Measurements from ENCODE around the gene GPR137. TPM values are rescaled to one million over a fixed set of nuclear protein-coding genes. Genes with fewer than 3 reads are reported as not detected.

The GPR137 gene
- total RNA-seq, 1 experiment from 2014 or later, result 32.4 TPM

GRCh38 chr11:64240435-64241240 is 45.0 kb upstream of the GPR137 start, which contains the start of gene FKBP2:
TSS of gene FKBP2 (plus strand) at chr11:64241095. CDS start at chr11:64242388, 1,293 bp downstream.
- peaks cover 16% of the 10 kb centered on the region for H3F3A ChIP-seq (ENCODE audit: low read length, unreplicated experiment)
- H3K4me1 ChIP-seq (ENCODE audit: insufficient read depth, low read length), result peaks cover 71% of the 10 kb centered on the region
- no peaks in the 10 kb centered on the region for H3K9me2 ChIP-seq (replicated peaks; ENCODE audit: low read length)
- POLR2A ChIA-PET (ENCODE audit: unreplicated experiment), result interaction anchor here (0.6 to 1.0 kb wide), 5 partner anchors 10 to 505 kb away, joined by 3 to 9 read pairs (median 4); partner anchors contain the start of gene PRDX5
- H3K36me3 ChIP-seq (ENCODE audit: low read depth, low read length), result peaks cover 14% of the 10 kb centered on the region; the same call in 1 of the 2 replicates
- H2AFZ ChIP-seq (ENCODE audit: low read length), result peak within 1 kb of the TSS; percentile 79
- peak; percentile 23 for ATAC-seq
- DNase-seq, result peak; percentile 99
- TF ChIP-seq EZH2 (IDR thresholded peaks at IDR 0.05; ENCODE audit: low read length, unreplicated experiment), result no peak
- TF ChIP-seq CTCF (conservative IDR thresholded peaks at IDR 0.05; ENCODE audit: low read depth, low read length), result no peak
- no peak; the same call in 1 of the 2 replicates for TF ChIP-seq EZH2phosphoT487 (IDR thresholded peaks at IDR 0.05; ENCODE audit: borderline replicate concordance, low read length)
- TSS peak; percentile 57 for BruUV-seq (replicated peaks)
- CTCF ChIA-PET, result interaction anchor here (0.7 to 1.1 kb wide), 4 partner anchors 12 to 60 kb away, joined by 3 to 5 read pairs (median 4); partner anchors contain the start of gene CATSPERZ
- no peaks in the 10 kb centered on the region for H3K27me3 ChIP-seq (ENCODE audit: low read length)
- peaks cover 43% of the 10 kb centered on the region for H3K79me2 ChIP-seq (ENCODE audit: low read length)
- peaks cover 8% of the 10 kb centered on the region; the same call in 1 of the 2 replicates for H4K20me1 ChIP-seq (ENCODE audit: low read length)
- H3K27ac ChIP-seq (ENCODE audit: low read length), result peak within 1 kb of the TSS; percentile 98
- peak within 1 kb of the TSS; percentile 89 for H3K9ac ChIP-seq (ENCODE audit: low read length)
- no peaks in the 10 kb centered on the region for H3K9me3 ChIP-seq (ENCODE audit: low read length)
- H3K4me2 ChIP-seq (ENCODE audit: low read length), result peak within 1 kb of the TSS; percentile 94
- intact Hi-C loops (cut with micrococcal nuclease), result loop anchor here (2.0 kb wide), 1 partner anchor 64 kb away; the partner anchor contains the start of gene ESRRA
- peak within 1 kb of the TSS; percentile 87 for H3K4me3 ChIP-seq (ENCODE audit: low read length)

DNA sequence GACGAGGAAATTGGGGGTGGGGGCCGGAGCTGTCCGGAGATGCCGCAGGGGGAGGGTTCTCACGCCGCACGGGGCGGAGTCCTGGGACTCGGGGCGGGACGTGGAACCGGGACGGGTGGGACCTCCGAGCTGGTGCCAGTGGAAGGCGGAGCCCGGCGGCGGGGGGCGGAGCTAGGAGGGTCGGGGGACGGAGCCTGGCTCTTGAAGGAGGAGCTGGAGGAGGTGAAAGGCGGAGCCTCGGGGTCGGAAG is 44.5 kb upstream of the GPR137 start:
- Histone ChIP-seq H3K27ac (ENCODE audit: low read length) (peak overlapping the region; percentile 98), H3K9me3 (ENCODE audit: low read length) (no peaks in the 10 kb centered on the region), H3K4me2 (ENCODE audit: low read length) (peak overlapping the region; percentile 94), H3F3A (ENCODE audit: low read length, unreplicated experiment) (peaks cover 16% of the 10 kb centered on the region), H4K20me1 (ENCODE audit: low read length) (peaks cover 8% of the 10 kb centered on the region; the same call in 1 of the 2 replicates), H3K4me1 (ENCODE audit: insufficient read depth, low read length) (peaks cover 66% of the 10 kb centered on the region), H3K4me3 (ENCODE audit: low read length) (peak overlapping the region; percentile 87), H3K36me3 (ENCODE audit: low read depth, low read length) (peaks cover 14% of the 10 kb centered on the region; the same call in 1 of the 2 replicates), H3K79me2 (ENCODE audit: low read length) (peaks cover 46% of the 10 kb centered on the region), H3K27me3 (ENCODE audit: low read length) (no peaks in the 10 kb centered on the region), H3K9ac (ENCODE audit: low read length) (peak overlapping the region; percentile 88), H2AFZ (ENCODE audit: low read length) (peak overlapping the region; percentile 79), H3K9me2 (replicated peaks; ENCODE audit: low read length) (no peaks in the 10 kb centered on the region)
- ATAC-seq, result peak; percentile 61
- BruUV-seq (replicated peaks), result no TSS peak
- ChIA-PET POLR2A (ENCODE audit: unreplicated experiment) (interaction anchor here (0.6 to 1.0 kb wide), 6 partner anchors 26 to 506 kb away, joined by 3 to 9 read pairs (median 4); partner anchors contain the start of gene PRDX5), CTCF (interaction anchor here (0.6 to 1.1 kb wide), 5 partner anchors 11 to 573 kb away, joined by 3 to 7 read pairs (median 4); partner anchors contain the start of gene CATSPERZ)
- DNase-seq, result peak; percentile 100
- intact Hi-C loops (cut with micrococcal nuclease), result loop anchor here (2.0 kb wide), 1 partner anchor 64 kb away; the partner anchor contains the start of gene ESRRA
- no peak for TF ChIP-seq EZH2phosphoT487 (IDR thresholded peaks at IDR 0.05; ENCODE audit: borderline replicate concordance, low read length)
- TF ChIP-seq EZH2 (IDR thresholded peaks at IDR 0.05; ENCODE audit: low read length, unreplicated experiment), result no peak
- TF ChIP-seq CTCF (conservative IDR thresholded peaks at IDR 0.05; ENCODE audit: low read depth, low read length), result no peak

All from PC-3 (cell line).